Transverse colon (tissue), 4 donors: ENCODE measurements around the gene THRA.

Experiments
- POLR2A ChIP-seq: fragments of 450-650 bp; IDR thresholded peaks from one replicate; pipeline ENCODE4 v1.6.1; 2016; ENCODE audit warnings: antibody characterized with exemption, mild to moderate bottlenecking, moderate library complexity
- POLR2AphosphoS5 ChIP-seq, 3 donors: sonication (generic); formaldehyde crosslinking; IDR thresholded peaks; one replicate each; pipeline ENCODE4 v1.6.1; 2016; ENCODE audit warnings: antibody characterized with exemption in 3 of 3
- TF ChIP-seq, protein P1 (sequence below), 5 experiments: fragments of 200-600 bp in 3 of 5; fragments of 450-650 bp in 2 of 5; sonication (generic) in 3 of 5; IDR thresholded peaks; 1 replicate in 2 of 5; 2 replicates in 3 of 5; pipeline ENCODE4 v1.5.1; 2016 to 2017; ENCODE audit warnings: antibody characterized with exemption in 5 of 5, inconsistent platforms in 3 of 5, mild to moderate bottlenecking in 2 of 5, moderate library complexity in 1 of 5

DNA sequence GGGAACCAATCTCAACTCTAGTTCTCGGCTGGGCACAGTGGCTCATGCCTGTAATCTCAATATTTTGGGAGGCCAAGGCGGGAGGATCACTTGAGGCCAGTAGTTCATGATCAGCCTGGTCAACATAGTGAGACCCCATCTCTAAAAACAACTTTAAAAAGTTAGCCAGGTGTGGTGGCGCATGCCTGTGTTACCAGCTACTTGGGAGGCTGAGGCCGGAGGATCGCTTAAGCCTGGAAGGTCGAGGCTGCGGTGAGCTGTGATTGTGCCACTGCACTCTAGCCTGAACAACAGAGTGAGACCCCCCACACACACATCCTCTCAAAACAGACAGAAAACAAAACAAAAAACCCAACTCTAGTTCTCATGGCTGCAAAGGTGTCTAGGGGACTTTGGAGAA lies 4.9 kb downstream of the THRA start:
- TF ChIP-seq POLR2A (no peak), POLR2AphosphoS5 (IDR thresholded peaks at IDR 0.05) (no peak)
- TF ChIP-seq, protein P1, sequence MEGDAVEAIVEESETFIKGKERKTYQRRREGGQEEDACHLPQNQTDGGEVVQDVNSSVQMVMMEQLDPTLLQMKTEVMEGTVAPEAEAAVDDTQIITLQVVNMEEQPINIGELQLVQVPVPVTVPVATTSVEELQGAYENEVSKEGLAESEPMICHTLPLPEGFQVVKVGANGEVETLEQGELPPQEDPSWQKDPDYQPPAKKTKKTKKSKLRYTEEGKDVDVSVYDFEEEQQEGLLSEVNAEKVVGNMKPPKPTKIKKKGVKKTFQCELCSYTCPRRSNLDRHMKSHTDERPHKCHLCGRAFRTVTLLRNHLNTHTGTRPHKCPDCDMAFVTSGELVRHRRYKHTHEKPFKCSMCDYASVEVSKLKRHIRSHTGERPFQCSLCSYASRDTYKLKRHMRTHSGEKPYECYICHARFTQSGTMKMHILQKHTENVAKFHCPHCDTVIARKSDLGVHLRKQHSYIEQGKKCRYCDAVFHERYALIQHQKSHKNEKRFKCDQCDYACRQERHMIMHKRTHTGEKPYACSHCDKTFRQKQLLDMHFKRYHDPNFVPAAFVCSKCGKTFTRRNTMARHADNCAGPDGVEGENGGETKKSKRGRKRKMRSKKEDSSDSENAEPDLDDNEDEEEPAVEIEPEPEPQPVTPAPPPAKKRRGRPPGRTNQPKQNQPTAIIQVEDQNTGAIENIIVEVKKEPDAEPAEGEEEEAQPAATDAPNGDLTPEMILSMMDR (IDR thresholded peaks at IDR 0.05), result no peak
